Middle frontal gyrus (tissue), 1 donor: ENCODE data around the gene F2RL3.

Experiments
- DNase-seq: peaks from one replicate; pipeline ENCODE4 v3.0.0-alpha.2; 2015; ENCODE audit warnings: low spot score; ENCODE audit errors: extremely low spot score

F2RL3 gene

GRCh38 chr19:16894080-16894479, 5.3 kb downstream of the F2RL3 start:
- no peak for DNase-seq

GRCh38 chr19:16895467-16896145, 6.8 kb downstream of the F2RL3 start:
- no peak for DNase-seq

GRCh38 chr19:16896146-16897028, 7.6 kb downstream of the F2RL3 start:
- DNase-seq = no peak

GRCh38 chr19:16897029-16897855, 8.4 kb downstream of the F2RL3 start:
- no peak for DNase-seq

- DNase-seq = no peak
These were observed 9.0 kb downstream of the F2RL3 start for GRCh38 chr19:16897856-16898161.

- DNase-seq = no peak
These were observed 9.7 kb downstream of the F2RL3 start for GRCh38 chr19:16898361-16899015.

- DNase-seq = no peak
These were observed 10.8 kb downstream of the F2RL3 start for GRCh38 chr19:16899566-16900075.

- DNase-seq = no peak
These were observed 12.8 kb downstream of the F2RL3 start for GRCh38 chr19:16901491-16902175.

GRCh38 chr19:16902545-16902944, 13.7 kb downstream of the F2RL3 start:
- no peak for DNase-seq

- DNase-seq = no peak
These were observed 14.5 kb downstream of the F2RL3 start for GRCh38 chr19:16903347-16903746.

- no peak for DNase-seq
These were observed 15.8 kb downstream of the F2RL3 start for GRCh38 chr19:16904599-16904998.

- no peak for DNase-seq
These were observed 20.0 kb downstream of the F2RL3 start for GRCh38 chr19:16908759-16909158.

- DNase-seq = no peak
These were observed 22.2 kb downstream of the F2RL3 start for GRCh38 chr19:16911046-16911445.

- no peak for DNase-seq
These were observed 24.0 kb downstream of the F2RL3 start for GRCh38 chr19:16912780-16913179.

GRCh38 chr19:16914421-16914820, 25.6 kb downstream of the F2RL3 start:
- no peak for DNase-seq

GRCh38 chr19:16915135-16915534, 26.3 kb downstream of the F2RL3 start:
- DNase-seq = no peak

- DNase-seq = no peak
These were observed 26.9 kb downstream of the F2RL3 start for GRCh38 chr19:16915734-16916133.

- no peak for DNase-seq
These were observed 28.6 kb downstream of the F2RL3 start for GRCh38 chr19:16917401-16917800.

- no peak for DNase-seq
These were observed 30.7 kb downstream of the F2RL3 start for GRCh38 chr19:16919496-16919895.

GRCh38 chr19:16920816-16921529, 32.2 kb downstream of the F2RL3 start:
- no peak for DNase-seq
